Fibroblast of upper back skin (primary cell): ENCODE results near the gene VAV2.

Experiments used
- DNase-seq: peaks from one replicate; pipeline ENCODE4 v3.0.0-alpha.2; 2013

VAV2 gene

DNA sequence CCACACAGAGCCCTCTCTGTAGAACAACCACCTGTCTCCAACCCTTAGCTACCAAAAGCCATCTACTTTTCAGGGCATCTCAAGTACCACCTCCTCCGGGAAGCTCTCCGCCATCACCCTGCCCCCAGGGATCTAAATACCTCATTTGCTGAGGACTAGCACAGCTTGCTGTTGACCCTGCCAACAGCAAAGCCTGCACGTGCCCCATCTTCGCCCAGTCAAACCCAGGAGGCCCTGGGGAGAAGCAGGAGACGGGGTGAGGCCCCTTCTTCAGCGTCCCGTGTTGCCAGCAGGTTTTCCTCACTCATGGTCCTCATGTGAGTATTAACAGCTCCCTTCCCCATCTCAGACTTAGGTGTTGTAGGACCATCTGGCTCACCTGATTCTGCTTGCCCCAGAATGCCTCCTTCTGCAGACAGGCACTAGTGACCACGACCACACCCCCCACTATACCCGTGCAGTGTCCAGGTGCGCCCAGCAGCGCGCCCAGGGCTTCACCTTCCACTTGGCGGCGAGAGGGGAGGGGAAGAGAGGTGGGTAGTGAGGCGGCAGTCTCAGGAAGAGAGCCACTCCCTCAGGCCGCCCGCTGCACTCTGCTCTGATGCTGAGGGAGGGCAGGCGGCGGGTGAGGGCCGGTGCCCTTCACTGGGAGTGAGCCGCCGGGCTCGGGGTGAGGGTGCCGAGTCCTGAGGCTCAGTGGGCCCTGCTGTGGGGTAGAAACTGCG is 11.1 kb downstream of the VAV2 start:
- no peak for DNase-seq

DNA sequence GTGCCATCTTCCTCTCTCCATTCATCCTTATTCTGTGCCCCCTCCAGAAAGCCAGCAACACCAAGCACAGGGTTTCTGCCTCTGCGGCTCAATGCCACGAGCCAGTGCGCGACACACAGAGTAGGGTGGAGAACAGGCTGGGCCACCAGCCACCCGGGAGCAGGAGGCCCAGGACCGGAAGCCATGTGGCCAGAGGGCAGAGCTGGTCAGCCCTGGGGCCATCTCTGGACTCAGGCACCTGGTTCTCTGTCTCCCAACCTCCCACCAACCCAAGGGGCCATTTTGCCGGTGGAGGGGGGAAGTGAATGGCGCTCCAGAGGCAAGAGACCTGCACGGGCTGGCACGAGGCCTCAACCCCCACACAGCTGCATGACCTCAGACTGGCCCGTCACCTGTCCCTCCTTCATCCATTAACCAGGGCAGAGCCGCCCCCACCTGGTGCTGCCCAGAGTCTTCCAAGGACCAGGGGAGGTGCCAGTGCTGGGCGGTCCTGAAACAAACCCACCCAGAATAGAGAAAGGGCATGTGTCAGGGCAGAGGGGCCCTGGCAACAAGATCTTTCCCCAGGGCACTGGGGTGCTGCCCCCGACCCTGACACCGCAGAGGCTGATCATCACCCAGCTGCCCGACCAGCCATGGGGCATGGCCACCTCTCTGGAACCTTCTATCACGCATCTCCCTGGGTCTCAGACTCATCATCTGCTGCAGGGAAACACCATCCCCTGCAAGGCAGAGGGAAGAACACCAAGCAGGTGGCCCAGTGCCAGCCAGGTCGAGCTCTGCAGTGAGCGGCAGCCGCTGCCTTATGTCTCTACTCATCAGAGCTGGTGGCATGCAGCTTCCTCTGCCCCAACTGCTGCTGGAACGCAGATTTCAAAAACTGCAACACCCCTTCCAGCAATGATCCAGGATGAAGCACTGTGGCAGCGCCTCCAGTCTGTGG is 11.9 kb downstream of the VAV2 start:
- no peak for DNase-seq

DNA sequence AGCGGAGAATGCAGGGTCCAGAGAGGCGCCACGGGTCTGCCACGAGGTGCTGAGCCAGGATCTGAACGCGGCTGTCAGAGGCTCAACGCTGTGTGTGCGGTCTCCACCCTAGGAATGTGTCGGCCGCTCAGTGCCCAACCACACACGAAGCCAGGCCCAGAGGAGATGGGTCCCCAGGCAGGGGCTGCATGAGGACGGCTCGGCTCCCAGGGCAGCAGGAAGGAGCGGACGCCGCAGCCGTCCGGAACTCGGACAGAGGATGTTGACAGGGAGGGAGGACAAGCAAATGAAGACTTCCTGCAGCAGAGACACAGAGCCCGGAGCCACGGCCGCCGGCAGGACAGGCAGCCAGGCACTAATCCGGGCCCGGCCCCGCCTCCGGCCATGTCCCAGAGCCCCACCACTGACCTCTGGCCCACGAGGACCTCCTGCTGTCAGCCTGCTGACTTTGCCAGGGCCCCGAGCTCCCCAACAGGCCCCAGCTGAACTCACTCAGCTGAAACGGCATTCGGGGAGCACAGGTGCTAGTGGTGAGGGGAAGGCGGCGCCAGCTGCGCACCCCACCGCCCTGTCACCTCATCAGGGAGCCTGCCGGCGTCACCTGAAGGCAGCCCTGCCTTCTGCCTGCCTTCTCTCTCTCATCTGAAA is 12.7 kb downstream of the VAV2 start:
- DNase-seq = peak; percentile 39

DNA sequence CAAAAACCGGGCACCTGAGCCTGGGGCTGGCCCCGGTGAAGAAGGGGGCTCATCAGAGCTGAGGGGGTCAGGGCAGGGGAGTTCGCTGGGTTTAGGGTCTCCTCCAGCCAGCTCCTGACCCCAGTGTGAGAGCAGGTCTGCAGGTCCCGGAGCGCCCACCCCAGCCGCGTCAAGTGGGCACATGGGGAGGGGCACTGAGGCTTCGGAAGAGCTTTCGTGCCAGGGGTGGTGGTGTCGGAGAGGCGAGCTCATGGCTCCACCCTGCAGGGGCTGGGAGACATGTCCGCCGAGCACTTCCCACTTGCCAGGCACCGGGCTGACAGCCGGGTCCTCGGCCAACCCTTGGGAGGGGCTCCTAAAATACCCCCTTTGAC is 13.2 kb downstream of the VAV2 start:
- DNase-seq = no peak

DNA sequence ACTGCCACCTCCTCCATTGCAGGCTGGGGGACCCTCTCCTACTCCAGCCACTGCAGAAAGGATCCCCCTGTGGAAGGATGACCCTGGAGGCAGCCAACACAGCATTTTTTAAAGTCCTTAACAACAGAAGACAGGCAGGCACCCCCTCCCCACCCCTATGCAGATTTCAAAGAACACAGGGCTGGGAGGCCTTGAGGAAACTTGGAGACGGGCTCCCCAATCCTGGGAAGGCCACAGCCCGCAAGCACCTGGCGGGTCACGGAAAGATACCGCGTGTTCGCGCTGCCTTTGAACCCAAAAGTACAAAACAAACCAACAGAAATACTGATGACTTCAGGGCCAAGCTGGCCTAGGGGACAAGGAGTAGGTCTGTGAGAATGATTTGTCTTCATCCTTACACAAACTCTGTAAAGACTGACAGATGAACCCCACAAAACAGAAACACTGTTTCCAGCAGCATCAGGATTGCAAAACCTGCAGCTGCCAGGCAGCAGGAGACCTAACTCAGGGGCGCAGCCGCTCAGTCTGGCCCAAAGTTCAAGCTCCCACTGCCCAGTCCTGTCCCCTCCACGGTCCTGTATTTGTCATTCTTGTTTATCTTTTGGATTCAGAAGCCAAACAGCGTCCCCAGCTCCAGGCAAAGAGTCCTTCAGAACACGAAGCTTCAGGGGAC is 13.8 kb downstream of the VAV2 start:
- no peak for DNase-seq

DNA sequence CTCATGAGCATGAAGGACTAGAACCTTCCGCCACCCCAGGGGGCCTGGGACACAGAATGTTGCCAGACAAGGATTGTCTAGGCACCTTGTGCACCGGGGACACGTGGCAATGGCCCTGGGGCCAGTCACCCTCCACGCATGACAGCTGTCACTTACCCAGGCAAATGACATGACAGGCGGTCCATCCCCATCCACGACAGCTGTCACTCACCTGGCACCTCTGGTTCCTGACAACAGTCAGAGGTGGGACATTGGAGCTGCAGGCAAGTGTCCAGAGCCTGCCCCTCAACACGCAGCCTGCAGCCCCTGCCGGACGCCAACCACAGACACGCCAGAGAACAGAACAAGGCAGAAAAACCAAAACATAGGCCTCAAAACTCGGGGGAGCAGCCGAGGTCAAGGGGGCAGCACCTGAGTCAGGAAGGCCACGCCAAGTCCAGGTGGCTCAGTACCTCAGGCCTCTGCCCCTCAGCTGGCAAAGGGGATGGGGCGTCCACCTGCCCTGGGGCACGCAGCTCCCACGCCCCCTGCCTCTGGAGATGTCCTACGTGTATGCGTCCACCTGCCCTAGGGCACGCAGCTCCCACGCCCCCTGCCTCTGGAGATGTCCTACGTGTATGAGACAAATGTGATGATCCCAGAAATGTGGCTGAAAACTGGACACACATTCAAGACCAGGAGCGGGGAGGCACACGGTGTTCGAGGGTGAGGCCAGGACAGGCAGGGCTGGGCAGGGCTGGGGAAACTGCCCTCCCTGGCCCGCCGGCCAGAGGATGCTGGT is 14.5 kb downstream of the VAV2 start:
- no peak for DNase-seq

DNA sequence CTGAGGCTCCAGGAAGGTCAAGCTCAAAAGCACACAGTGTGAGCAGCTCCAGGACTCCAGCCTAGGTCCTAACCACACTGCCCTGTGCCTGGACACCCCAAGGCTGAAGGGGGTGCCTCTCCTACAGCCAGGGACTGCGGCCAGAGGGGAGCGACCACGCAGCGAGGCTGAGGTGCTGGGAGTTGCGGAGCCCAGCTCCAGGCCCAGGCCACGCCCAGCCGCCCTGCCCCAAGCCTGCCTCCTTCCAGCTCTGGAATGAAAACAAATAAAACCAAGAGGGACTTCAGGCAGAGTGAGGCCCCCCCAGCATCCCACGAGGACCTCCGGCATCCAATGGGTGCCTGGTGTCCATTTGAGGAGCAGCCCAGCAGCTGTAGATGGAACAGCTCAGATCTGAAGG is 15.2 kb downstream of the VAV2 start:
- no peak for DNase-seq

DNA sequence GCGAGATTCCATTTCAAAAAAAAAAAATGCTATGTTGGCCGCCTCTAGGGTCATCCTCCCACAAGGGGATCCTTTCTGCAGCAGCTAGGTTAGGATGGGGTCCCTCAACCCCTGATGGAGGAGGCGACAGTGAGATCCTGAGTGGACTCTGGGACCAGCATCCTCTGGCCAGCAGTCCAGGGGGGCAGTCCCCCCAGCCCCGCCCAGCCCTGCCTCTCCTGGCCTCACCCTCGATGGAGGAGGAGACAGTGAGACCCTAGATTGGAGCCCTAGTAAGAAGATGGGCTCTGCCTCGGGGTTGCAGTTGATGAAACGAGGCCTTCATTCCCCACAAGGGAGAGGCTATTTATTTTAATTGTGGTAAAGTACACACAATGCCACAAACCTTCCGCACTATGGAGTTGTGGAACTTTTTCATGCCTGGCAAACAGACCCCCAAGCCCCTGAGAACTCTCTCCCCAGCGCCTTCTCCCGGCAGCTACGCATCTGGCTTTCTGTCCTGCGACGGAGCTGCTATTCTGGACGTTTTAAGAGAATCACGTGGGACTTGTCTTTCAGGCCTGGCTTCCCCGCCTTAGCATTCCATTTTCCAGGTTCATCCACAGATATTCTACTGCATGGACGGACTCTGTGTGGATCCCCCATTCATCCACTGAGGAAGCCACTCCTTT is 15.8 kb downstream of the VAV2 start:
- DNase-seq = no peak

DNA sequence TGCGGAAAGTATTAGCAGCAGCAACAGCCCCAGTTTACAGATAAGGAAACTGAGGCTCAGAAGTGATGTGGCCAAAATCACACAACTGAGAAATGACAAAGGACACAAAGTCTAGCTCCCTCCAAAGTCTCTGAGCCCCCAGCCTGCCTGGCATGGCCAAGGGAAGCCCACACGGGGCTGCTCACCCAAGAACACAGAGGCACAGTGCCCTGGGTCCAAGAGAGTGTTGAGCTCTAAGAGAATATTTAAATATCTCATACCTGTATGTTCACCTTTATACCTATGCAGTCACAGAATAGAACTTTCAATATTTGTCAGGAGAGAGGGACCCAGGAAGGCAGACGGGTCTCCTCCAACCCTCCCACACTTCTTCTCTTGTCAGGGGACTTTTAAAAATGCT is 16.6 kb downstream of the VAV2 start:
- DNase-seq = no peak

DNA sequence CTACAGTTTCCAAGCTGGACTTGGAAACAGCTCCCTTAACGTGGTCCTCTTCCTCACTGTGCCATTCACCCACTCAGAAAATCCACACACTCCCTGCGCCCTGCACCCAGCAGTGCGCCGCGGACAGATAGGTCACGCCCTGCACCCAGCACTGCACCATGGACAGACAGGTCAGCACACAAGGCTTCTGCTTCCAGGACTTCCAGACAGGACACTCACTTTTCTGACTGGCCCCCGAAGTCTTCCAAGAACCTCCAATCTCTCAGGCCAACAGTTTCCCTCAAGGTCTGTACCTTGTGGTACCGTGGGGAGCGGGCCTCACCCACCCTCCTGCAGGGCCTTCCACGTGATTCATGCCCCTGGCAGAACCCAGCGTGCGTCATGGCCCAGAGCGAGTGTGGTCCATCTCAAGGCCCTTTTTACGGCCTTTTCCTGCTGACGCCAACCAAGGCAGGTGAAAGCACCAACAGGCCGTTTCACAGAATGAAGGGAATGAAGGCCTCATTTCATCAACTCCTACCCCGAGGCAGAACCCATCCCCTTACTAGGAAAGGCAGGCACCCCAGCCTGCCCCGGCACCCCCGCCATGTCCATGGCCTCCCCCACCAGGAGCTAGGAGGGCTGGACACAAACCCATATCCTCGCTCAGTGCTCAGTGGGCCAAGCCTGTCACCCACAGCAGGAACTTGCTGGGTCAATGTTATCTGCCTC is 17.3 kb downstream of the VAV2 start:
- no peak for DNase-seq

DNA sequence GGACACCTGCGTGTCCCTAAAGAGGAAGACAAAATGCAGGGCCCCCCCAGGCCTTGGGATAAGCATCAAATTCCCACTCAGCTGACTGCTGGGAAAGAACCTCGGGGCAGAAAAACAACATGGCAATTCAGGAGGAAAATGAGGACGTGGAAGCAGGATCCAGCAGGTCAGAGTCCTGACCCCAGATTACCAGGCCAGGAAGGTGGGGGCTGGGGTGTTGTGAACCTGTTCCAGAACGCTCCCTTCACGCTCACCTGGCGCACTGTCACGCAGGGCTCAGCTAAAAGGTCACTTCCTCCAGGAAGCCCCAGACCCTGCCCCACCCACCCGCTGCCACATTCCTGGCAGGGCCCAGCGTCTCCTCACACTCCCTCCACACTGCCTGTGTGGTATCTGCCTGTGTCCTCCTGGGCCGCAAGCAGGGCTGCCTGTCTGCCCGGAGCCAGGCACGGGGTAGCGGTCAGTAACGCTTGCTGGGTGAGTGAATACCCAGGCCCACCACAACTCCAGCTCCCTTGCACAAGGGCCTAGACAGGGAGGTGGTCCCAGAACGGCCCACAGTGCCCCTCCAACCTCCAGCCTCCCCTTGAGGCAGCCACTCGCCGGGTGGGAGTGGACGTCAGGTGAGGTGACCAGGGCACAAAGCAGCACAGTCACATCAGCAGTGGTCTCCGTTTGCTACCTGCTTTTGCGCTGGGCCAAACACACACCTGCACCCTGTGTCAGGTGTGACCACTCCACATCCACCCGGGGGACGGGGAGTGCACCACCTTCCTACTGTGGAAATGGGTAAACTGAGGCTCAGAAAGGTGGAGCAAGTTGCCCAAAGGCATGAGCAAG is 18.1 kb downstream of the VAV2 start:
- no peak for DNase-seq

DNA sequence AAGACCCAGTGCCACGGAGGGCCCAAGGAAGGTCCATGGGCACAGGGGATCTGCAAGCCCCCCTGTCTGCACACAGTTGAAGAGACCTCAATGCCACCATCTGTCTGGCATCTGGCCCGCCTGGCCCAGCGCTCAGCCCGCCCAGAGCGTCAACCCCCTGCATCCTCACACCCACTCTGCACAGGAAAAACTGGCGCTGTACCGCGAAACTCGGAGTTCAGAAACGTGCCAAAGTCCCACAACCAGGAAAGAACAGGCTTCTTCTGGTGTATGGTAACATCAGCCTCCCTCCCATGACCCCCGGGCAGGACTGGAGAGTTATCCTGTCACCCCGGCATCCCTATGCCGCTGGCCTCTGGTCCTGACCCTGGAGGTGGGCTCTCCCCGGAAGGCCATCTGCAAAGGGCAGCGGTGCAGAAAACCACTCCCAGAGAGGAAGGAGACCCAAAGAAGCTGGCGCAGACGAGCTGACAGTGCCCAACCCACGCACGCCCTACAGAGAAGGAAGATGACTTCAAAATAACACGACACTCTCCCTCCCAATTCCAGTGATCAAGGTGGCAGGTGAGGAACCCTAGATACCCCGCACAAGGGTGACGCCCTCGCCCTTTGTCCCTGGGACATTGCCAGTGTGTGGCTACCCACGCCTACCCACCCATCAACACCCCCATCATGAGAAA is 18.9 kb downstream of the VAV2 start:
- DNase-seq = no peak

DNA sequence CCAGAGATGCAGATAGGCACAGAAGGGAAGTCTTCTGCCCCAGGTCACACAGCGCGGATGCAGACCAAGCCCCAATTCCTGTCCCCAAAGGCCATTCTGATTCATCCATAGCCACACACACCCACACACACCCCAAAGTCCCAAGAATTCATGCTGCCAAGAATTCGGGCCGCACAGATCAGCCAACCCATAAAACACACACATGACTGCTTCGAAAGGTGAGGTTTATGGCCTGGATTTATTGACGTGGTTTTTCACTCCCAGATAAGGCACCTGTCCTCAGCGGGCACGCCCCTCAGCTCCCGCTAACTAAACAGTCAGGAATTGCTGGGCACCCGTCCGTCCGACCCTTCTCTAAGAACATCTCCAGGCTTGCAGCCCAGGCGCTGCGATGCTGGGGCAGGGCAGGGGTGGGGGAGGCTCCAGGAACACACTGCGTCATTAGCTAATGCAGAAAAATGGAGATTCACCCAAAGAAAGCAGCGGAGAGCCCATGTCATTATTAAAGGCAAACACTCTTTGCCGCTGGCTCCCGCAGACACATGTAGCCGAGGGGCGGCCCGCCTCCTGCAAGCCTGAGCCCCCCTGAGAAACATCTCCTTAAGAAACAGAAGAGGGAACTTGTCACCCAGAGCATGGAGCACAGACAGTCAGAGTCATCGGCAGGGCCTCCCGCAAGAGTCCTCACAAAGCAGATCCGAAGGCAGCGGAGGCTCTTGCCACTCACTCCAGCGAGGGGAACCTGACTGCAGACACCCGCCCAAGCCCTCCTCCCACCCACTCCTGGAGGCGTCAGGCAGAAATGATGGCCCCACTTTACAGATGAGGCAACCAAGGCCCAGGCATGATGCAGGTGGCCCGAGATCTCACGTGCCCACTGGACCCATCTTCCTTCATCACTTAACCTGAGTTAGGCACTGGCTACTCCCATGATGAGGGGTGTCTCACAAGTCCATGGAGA is 19.9 kb downstream of the VAV2 start:
- no peak for DNase-seq

DNA sequence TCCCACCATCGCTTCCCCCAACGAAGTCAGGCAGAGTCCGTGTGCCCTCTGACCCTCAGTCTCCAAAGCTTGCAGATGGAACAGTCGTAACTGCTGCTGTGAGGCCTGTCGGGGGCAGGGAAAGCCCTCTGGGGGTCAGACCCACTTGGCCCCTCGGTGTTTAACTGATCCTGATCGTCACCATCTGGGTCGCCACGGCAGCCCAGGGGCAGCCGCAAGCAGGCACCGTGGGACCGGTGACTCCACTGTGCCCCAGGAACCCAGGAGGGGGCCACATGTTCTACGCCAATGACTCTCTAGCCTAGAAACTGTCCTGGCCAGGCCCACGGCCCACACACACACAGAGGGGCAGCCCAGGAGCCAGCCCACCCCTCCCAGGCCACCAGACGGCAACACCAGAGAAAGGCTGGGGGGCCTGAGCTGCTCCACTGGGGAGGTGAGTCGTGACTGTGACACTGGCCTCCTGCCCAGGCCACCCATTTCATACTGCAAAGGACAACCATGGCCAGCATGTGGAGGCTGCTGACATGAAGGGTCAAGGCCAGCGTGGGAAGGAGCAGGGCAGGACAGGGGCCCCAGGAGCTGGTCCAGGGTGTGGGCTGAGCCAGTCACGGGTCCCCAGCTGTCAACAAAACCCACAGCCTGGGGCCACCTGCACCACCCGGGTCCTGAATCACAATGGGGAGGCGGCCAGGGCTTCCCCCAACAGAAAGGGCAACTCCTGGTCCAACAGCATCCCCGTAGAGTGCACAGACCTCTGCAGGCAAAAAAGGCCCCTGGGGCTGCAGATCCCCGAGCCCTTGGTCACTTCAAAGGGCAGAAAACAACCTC is 20.8 kb downstream of the VAV2 start:
- no peak for DNase-seq

DNA sequence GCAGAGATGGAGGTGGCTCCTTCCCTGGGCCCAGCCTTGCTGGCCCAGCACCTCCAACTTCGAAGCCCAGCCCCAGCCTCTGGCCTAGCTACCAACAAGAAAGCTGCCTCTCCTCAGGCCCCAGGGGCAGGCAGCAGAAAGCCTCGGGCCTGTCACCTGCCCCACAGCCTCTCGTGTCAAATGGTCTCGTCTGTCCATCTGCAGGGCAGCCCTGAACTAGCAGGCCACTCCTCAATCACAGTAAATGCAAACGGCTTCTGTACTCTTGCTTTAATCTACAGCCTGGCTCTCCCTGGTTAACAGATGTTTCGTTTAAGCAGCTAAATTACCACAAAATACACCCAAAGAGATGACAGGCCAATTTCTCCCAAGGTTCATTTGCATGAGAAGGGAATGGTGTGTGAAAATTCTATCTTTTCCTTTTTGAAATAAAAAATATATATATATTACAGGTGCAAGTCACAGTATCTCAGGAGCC is 21.5 kb downstream of the VAV2 start:
- no peak for DNase-seq

DNA sequence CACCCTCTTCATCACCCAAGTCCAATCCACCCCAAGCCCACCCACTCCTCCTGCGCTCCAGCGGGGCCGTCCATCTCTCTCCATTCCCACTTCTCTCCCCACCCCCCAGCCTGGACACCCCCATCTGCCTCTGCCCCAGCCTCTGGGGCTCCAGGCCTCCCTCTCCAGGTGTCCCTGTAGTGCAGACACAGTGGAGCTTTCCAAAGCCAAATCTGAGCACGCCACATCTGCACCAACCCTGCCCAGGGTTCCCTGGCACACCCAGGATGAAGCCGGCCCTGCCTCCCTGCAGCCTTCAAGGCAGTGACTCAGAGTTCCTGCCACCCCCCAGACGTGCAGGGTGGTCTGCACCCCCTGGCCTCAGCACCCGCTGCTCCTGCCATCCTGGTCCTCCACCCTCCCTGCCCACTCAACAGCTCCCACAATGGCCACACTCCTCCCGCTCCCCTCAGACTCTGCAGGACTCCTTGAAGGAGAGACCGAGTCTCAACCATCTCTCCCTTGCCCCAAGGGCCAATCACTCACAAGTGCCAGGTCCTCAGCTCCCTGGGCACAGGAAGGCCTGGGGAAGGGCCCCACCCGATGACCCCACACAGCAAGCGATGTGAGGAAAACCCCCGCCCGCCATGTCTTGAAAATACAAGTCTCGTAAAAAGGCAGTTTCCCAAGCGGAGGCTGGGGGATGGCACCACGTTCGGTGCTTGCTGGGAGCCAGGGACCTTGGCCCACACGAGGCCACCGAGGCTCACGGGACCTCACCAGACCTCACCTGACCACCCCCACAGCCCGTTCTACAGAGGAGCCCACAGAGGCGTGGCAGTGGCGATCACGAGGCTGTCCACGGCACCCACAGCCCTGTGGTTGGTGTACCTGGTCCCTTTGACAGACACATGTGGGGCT is 22.2 kb downstream of the VAV2 start:
- no peak for DNase-seq
